Central memory CD8-positive, alpha-beta T cell (primary cell): ENCODE results near the gene TNPO1.

Experiments
- ATAC-seq: fragments of 150-1000 bp; cut with Tn5 transposase; replicated peaks from 2 replicates; pipeline ENCODE4 v1.10.0; 2022; ENCODE audit warnings: mild to moderate bottlenecking, moderate FRiP score, moderate number of reproducible peaks; ENCODE audit not compliant: poor library complexity, severe bottlenecking; ENCODE audit errors: extremely low read depth
- DNase-seq, 2 donors: peaks; one replicate each; pipeline ENCODE4 v3.0.0; 2021; ENCODE audit warnings: low spot score in 2 of 2
- H3K27ac Mint-ChIP-seq: one replicate; pipeline ENCODE4 v1.8.0; 2022; ENCODE audit warnings: low read depth, mild to moderate bottlenecking, moderate library complexity, mixed read lengths
- H3K27me3 Mint-ChIP-seq: one replicate; pipeline ENCODE4 v1.8.0; 2022; ENCODE audit warnings: mixed read lengths
- H3K36me3 Mint-ChIP-seq: one replicate; pipeline ENCODE4 v1.8.0; 2022; ENCODE audit warnings: mild to moderate bottlenecking, moderate library complexity, mixed read lengths; ENCODE audit not compliant: insufficient read depth
- H3K4me1 Mint-ChIP-seq: one replicate; pipeline ENCODE4 v1.8.0; 2022; ENCODE audit warnings: mixed read lengths
- H3K4me3 Mint-ChIP-seq: one replicate; pipeline ENCODE4 v1.8.0; 2022; ENCODE audit warnings: mild to moderate bottlenecking, moderate library complexity, mixed read lengths
- H3K9me3 Mint-ChIP-seq: one replicate; pipeline ENCODE4 v1.8.0; 2022; ENCODE audit warnings: mixed read lengths

The TNPO1 gene

DNA sequence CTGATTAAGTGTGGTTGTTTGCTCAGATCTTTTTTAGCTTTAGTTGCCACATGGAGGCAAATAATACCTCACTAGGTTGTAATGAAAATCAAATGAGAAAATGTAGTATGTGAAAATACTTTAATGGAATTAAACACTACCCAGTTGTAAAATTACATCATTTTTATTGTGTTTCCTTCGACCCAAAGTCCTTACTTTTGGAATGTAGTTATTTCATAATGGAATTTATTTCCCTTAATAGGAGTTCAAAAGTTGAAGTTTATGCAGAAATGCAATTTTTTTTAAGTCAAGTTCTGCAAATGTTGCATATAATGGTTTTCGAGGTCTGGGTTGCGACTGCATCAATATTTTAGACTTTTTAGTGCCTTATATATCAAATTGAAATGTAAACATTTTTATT, 31.0 kb downstream of the TNPO1 start:
- peaks cover 33% of the 10 kb centered on the region for H3K4me1 Mint-ChIP-seq
- no peak overlapping the region for H3K27ac Mint-ChIP-seq
- ATAC-seq, result no peak
- peak overlapping the region; percentile 99 for H3K4me3 Mint-ChIP-seq
- no peaks in the 10 kb centered on the region for H3K27me3 Mint-ChIP-seq
- peaks cover 15% of the 10 kb centered on the region for H3K36me3 Mint-ChIP-seq
- no peaks in the 10 kb centered on the region for H3K9me3 Mint-ChIP-seq
- no peak for DNase-seq

- no peaks in the 10 kb centered on the region for H3K9me3 Mint-ChIP-seq
- peak; percentile 67 to 70 for DNase-seq
- peaks cover 18% of the 10 kb centered on the region for H3K36me3 Mint-ChIP-seq
- peak overlapping the region; percentile 99 for H3K4me3 Mint-ChIP-seq
- peaks cover 34% of the 10 kb centered on the region for H3K4me1 Mint-ChIP-seq
- ATAC-seq, result peak; percentile 85
- H3K27ac Mint-ChIP-seq, result peak overlapping the region; percentile 96
- H3K27me3 Mint-ChIP-seq, result no peaks in the 10 kb centered on the region
Measured at GRCh38 chr5:72847989-72848473, 31.6 kb downstream of the TNPO1 start.

DNA sequence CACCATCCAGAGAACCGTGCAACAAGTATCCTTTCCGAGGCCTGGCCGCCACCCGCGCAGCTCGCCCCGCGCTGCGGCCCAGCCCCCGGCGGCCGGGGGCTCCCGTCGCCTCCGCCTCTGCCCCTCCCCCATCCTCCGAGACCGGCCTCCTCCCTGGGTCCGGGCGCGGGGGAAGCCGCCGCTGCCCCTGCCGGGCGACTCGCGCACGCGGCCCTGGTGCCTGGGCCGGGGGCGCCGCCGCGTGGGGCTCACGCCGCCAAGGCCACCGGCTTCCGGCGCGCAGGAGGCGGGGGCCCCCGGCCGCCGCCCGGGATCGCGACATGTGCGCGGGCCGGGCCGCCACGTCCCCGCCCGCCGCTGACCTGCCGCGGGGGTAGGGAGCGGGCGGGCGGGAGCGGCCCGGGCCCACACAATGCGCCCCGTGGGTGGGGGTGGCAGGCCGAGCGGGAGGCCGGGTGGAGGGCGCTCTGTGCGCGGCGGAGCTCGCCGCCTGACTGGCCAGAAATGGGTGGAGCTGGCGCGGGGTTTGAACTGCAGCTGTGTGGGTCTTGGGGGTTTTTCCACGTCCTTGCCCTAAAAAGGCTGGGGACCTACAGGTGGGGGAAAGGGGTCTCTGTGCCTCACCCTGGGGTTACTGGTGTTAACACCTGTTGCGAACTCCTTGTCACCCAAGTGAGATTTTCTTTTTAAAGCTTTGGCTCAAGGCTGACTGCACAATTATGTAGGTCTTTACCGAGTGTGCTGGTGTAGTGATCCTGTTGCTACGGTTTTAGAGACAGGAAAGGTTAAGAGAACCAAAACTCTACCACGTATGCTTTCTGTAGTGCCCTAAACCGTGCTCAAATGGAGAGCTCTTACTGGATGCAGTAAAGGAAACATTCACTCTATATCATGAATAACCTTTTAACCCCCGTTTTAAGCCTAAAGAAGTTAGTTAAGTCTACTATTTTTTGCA, 32.3 kb downstream of the TNPO1 start:
- Mint-ChIP-seq H3K9me3 (no peaks in the 10 kb centered on the region), H3K27me3 (no peaks in the 10 kb centered on the region), H3K4me3 (peak overlapping the region; percentile 99), H3K36me3 (peaks cover 25% of the 10 kb centered on the region), H3K27ac (peak overlapping the region; percentile 96), H3K4me1 (peaks cover 41% of the 10 kb centered on the region)
- DNase-seq, result peak in 1 of 2 donors; percentile 14
- ATAC-seq, result peak; percentile 33

DNA sequence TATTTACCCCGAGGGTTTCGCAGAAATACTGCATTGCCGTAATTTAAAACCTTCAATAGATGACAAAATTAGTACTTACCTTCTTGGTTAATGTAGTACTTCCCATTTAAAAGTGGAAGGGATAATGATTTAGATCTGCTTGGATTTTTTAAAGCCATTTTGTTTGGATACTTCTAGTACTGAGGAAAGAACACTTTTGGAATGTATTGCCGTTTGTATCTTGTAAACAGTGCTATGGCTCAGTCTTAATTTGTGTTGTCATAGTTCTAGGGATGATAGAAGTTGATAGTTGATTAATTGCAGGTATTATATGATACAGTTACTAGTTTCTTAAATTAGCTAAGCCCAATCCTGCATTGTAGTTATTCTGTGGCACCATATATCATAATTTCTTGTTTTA, 33.1 kb downstream of the TNPO1 start:
- H3K4me1 Mint-ChIP-seq, result peaks cover 47% of the 10 kb centered on the region
- no peaks in the 10 kb centered on the region for H3K9me3 Mint-ChIP-seq
- peak overlapping the region; percentile 99 for H3K4me3 Mint-ChIP-seq
- ATAC-seq, result no peak
- H3K27ac Mint-ChIP-seq, result peak overlapping the region; percentile 71
- peaks cover 25% of the 10 kb centered on the region for H3K36me3 Mint-ChIP-seq
- H3K27me3 Mint-ChIP-seq, result no peaks in the 10 kb centered on the region
- DNase-seq, result no peak

GRCh38 chr5:72850113-72850512, 33.7 kb downstream of the TNPO1 start:
- DNase-seq (no peak), ATAC-seq (no peak)
- Mint-ChIP-seq H3K9me3 (no peaks in the 10 kb centered on the region), H3K4me1 (peaks cover 47% of the 10 kb centered on the region), H3K4me3 (peak overlapping the region; percentile 99), H3K27ac (no peak overlapping the region), H3K27me3 (no peaks in the 10 kb centered on the region), H3K36me3 (peaks cover 27% of the 10 kb centered on the region)

- H3K4me1 Mint-ChIP-seq, result peaks cover 49% of the 10 kb centered on the region
- no peaks in the 10 kb centered on the region for H3K9me3 Mint-ChIP-seq
- H3K36me3 Mint-ChIP-seq, result peaks cover 45% of the 10 kb centered on the region
- no peaks in the 10 kb centered on the region for H3K27me3 Mint-ChIP-seq
- H3K27ac Mint-ChIP-seq, result no peak overlapping the region
- ATAC-seq, result no peak
- no peak for DNase-seq
- peak overlapping the region; percentile 18 for H3K4me3 Mint-ChIP-seq
Measured at GRCh38 chr5:72852356-72852755, 35.9 kb downstream of the TNPO1 start.

DNA sequence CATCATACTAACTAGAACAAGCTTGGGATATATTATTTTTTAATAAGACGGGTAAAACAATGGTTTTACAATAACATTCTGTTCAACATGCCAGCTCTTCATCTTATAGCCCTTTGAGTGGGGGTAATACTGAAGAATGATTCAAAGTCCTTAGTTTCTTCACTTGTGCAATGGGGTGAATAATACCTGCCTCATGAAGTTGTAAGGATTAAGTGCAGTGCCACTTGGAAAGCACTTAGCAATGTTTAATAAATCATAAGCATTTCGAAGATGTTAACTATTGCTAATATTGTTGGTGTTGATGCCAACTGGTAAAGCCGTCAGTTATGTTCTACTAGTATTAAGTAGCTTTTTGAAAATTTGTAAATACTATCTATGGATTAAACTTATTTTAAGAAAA, 38.0 kb downstream of the TNPO1 start:
- Mint-ChIP-seq H3K27ac (no peak overlapping the region), H3K27me3 (no peaks in the 10 kb centered on the region), H3K36me3 (peaks cover 49% of the 10 kb centered on the region), H3K4me1 (peaks cover 56% of the 10 kb centered on the region), H3K9me3 (no peaks in the 10 kb centered on the region), H3K4me3 (no peak overlapping the region)
- ATAC-seq (no peak), DNase-seq (no peak)

DNA sequence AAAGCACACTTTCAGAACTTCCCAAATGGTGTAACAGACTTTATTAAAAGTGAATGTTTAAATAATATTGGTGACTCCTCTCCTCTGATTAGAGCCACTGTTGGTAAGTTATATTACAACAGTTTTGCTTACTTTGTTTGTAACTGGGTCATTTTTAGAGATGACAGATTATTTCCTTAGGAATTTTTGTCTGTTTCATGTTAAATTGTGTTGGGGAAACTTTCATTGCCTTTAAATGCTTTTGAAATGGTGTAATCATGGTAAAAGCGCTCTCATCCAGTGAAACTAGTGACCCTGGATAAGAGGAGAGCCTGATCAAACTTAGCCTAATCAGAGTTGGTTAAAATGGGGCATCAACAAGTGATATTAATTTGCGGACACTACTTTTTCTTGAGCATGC, 39.4 kb downstream of the TNPO1 start:
- Mint-ChIP-seq H3K4me3 (no peak overlapping the region), H3K4me1 (peaks cover 49% of the 10 kb centered on the region)
- no peak for ATAC-seq

GRCh38 chr5:72857396-72857795, 40.9 kb downstream of the TNPO1 start:
- no peak overlapping the region for H3K27ac Mint-ChIP-seq
- H3K4me1 Mint-ChIP-seq, result peaks cover 45% of the 10 kb centered on the region

More for the DNA sequence above, 39.4 kb downstream of the TNPO1 start:
- Mint-ChIP-seq H3K9me3 (no peaks in the 10 kb centered on the region), H3K36me3 (peaks cover 53% of the 10 kb centered on the region), H3K27ac (no peak overlapping the region), H3K27me3 (no peaks in the 10 kb centered on the region)
- no peak for DNase-seq

GRCh38 chr5:72859127-72859526, 42.7 kb downstream of the TNPO1 start:
- Mint-ChIP-seq H3K9me3 (no peaks in the 10 kb centered on the region), H3K36me3 (peaks cover 66% of the 10 kb centered on the region), H3K4me1 (peaks cover 39% of the 10 kb centered on the region), H3K27me3 (no peaks in the 10 kb centered on the region), H3K4me3 (no peak overlapping the region), H3K27ac (no peak overlapping the region)
- ATAC-seq (no peak), DNase-seq (no peak)

More at GRCh38 chr5:72857396-72857795, 40.9 kb downstream of the TNPO1 start:
- H3K36me3 Mint-ChIP-seq, result peaks cover 60% of the 10 kb centered on the region
- no peak overlapping the region for H3K4me3 Mint-ChIP-seq
- H3K27me3 Mint-ChIP-seq, result no peaks in the 10 kb centered on the region
- DNase-seq, result no peak
- no peak for ATAC-seq
- H3K9me3 Mint-ChIP-seq, result no peaks in the 10 kb centered on the region

GRCh38 chr5:72860499-72860898, 44.0 kb downstream of the TNPO1 start:
- Mint-ChIP-seq H3K4me1 (peaks cover 37% of the 10 kb centered on the region), H3K27ac (no peak overlapping the region), H3K9me3 (no peaks in the 10 kb centered on the region), H3K27me3 (no peaks in the 10 kb centered on the region), H3K36me3 (peaks cover 66% of the 10 kb centered on the region), H3K4me3 (no peak overlapping the region)
- ATAC-seq (no peak), DNase-seq (no peak)

DNA sequence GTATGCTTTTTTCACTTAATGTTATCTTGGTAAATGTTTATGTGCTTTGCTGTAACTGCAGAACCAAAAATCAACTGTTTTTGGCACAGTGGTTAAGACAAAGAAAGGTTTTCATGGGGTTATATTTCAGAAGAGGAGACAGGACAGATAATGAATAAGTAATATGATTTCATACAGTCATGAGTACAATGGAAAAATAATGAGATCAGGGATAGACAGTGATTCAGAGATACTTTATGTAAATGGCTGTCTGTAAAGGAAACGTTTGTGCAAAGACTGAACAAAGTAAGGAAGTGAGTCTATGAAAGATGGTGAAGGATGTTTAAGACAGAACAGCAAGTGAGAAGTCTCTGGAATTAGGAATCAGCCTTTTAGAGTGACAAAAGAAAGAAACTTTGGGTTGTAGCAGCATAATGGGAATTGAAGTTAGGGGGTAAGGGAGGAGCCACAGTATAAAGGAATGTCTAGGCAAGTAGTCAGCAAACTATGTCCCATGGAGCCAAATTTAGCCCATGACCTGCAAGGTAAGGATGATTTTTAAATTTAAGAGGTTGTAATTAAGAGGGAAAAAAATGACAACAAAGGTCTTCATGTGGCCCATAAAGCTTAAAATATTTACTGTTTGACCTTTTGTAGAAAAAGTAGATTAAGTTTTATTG, 55.0 kb downstream of the TNPO1 start:
- H3K36me3 Mint-ChIP-seq, result peaks cover 53% of the 10 kb centered on the region
- no peak for ATAC-seq
- H3K9me3 Mint-ChIP-seq, result no peaks in the 10 kb centered on the region
- H3K27ac Mint-ChIP-seq, result peak overlapping the region; percentile 11
- DNase-seq, result no peak
- peaks cover 15% of the 10 kb centered on the region for H3K4me1 Mint-ChIP-seq
- H3K4me3 Mint-ChIP-seq, result no peak overlapping the region
- H3K27me3 Mint-ChIP-seq, result no peaks in the 10 kb centered on the region
